SK-N-SH (cell line): Measurements from ENCODE around the gene TBC1D13. TPM values are rescaled to one million over a fixed set of nuclear protein-coding genes. Genes with fewer than 3 reads are reported as not detected.
A peak's percentile ranks its signal among the peaks of the same experiment; 100 is the strongest.

ENCODE experiments used
- CTCF ChIA-PET: fragments of 300-600, 350-600 bp; formaldehyde crosslinking; extraction: SDS; loops from one replicate; lab custom pipeline; 2021; lab: Yijun Ruan, JAX
- POLR2A ChIA-PET: fragments of 350-600 bp; sonication (Branson Sonifier 250); formaldehyde crosslinking; extraction: SDS; loops from one replicate; lab custom pipeline; 2020; ENCODE audit warnings: antibody characterized with exemption, inconsistent platforms; lab: Yijun Ruan, JAX
- DNase-seq: peaks from one replicate; pipeline ENCODE4 v3.0.0; 2012
- H2AFZ ChIP-seq: fragments of 200-600 bp; sonication (generic); 2 replicates; pipeline ENCODE4 v1.8.1; 2016; ENCODE audit warnings: antibody characterized with exemption, mild to moderate bottlenecking, low read depth
- H3F3A ChIP-seq: fragments of 200-600 bp; sonication (generic); replicated peaks from 2 replicates; pipeline ENCODE3; 2016; ENCODE audit warnings: antibody characterized with exemption, mild to moderate bottlenecking; ENCODE audit not compliant: insufficient read depth
- H3K27ac ChIP-seq, 2 experiments: fragments of 200-500 bp in 1 of 2; fragments of 200-600 bp in 1 of 2; sonication (Bioruptor generic) in 1 of 2; sonication (generic), shearing (Covaris generic) in 1 of 2; 2 replicates each; pipeline versions ENCODE4 v1.5.1 to v1.6.1; 2014 to 2016; ENCODE audit warnings: low read depth in 2 of 2, inconsistent platforms in 1 of 2, low read length in 1 of 2, mild to moderate bottlenecking in 1 of 2, mixed read lengths in 1 of 2
- H3K27me3 ChIP-seq: fragments of 200-600 bp; sonication (generic), shearing (Covaris generic); 2 replicates; pipeline ENCODE4 v1.6.1; 2016; ENCODE audit warnings: mixed run types; ENCODE audit not compliant: insufficient read depth
- H3K36me3 ChIP-seq, 2 experiments: fragments of 200-500 bp in 1 of 2; fragments of 200-600 bp in 1 of 2; sonication (Bioruptor generic) in 1 of 2; sonication (generic) in 1 of 2; replicated peaks in 1 of 2; 2 replicates each; pipeline versions ENCODE3 to v1.5.1; 2014 to 2016; ENCODE audit warnings: low read length in 1 of 2, mild to moderate bottlenecking in 1 of 2; ENCODE audit not compliant: insufficient read depth in 2 of 2, control insufficient read depth in 1 of 2
- H3K4me1 ChIP-seq, 2 experiments: fragments of 200-500 bp in 1 of 2; fragments of 200-600 bp in 1 of 2; sonication (Bioruptor generic) in 1 of 2; sonication (generic), shearing (Covaris generic) in 1 of 2; 2 replicates each; pipeline versions ENCODE4 v1.5.1 to v1.6.1; 2014 to 2016; ENCODE audit warnings: low read depth in 1 of 2, low read length in 1 of 2, mixed run types in 1 of 2; ENCODE audit not compliant: insufficient read depth in 2 of 2, control insufficient read depth in 1 of 2
- H3K4me2 ChIP-seq: fragments of 200-600 bp; sonication (generic), shearing (Covaris generic); 2 replicates; pipeline ENCODE4 v1.6.1; 2017; ENCODE audit warnings: mixed run types
- H3K4me3 ChIP-seq, 2 experiments: fragments of 200-500 bp in 1 of 2; fragments of 200-600 bp in 1 of 2; sonication (Bioruptor generic) in 1 of 2; sonication (generic), shearing (Covaris generic) in 1 of 2; 2 replicates each; pipeline versions ENCODE4 v1.5.1 to v1.8.1; 2014 to 2016; ENCODE audit warnings: low read depth in 2 of 2, inconsistent platforms in 1 of 2, low read length in 1 of 2, mild to moderate bottlenecking in 1 of 2, mixed read lengths in 1 of 2, moderate library complexity in 1 of 2
- H3K79me2 ChIP-seq: fragments of 200-600 bp; sonication (generic); 2 replicates; pipeline ENCODE4 v1.8.1; 2017; ENCODE audit warnings: mild to moderate bottlenecking; ENCODE audit not compliant: insufficient read depth
- H3K9ac ChIP-seq: fragments of 200-600 bp; sonication (generic); 2 replicates; pipeline ENCODE4 v1.6.1; 2017; ENCODE audit warnings: mixed run types
- H3K9me2 ChIP-seq: fragments of 200-600 bp; sonication (generic); 2 replicates; pipeline ENCODE4 v1.6.1; 2017; ENCODE audit warnings: mixed run types
- H3K9me3 ChIP-seq: fragments of 200-600 bp; sonication (generic); 2 replicates; pipeline ENCODE4 v1.6.1; 2017; ENCODE audit warnings: mixed run types, mild to moderate bottlenecking, moderate library complexity
- H4K20me1 ChIP-seq: fragments of 200-600 bp; sonication (generic); 2 replicates; pipeline ENCODE4 v1.6.1; 2017; ENCODE audit warnings: mild to moderate bottlenecking, mixed run types; ENCODE audit not compliant: insufficient read depth
- CHD2 ChIP-seq: fragments of 150-350 bp; IDR thresholded peaks from 2 replicates; pipeline ENCODE4 v1.6.1; 2018; ENCODE audit warnings: low read length; ENCODE audit not compliant: partially characterized antibody
- CTCF ChIP-seq: fragments of 200-600 bp; sonication (generic); IDR thresholded peaks from 2 replicates; pipeline ENCODE4 v1.6.1; 2017; ENCODE audit warnings: antibody characterized with exemption, mild to moderate bottlenecking, moderate library complexity
- ELF1 ChIP-seq: IDR thresholded peaks from 2 replicates; pipeline ENCODE4 v1.4.0; 2012
- FOXJ3 ChIP-seq: sonication (generic); formaldehyde crosslinking; IDR thresholded peaks from 2 replicates; pipeline ENCODE4 v1.5.1; 2020; ENCODE audit warnings: mild to moderate bottlenecking, missing genetic modification reagents
- FOXM1 ChIP-seq: IDR thresholded peaks from 2 replicates; pipeline ENCODE4 v1.4.0; 2012; ENCODE audit warnings: low read depth, mild to moderate bottlenecking
- GATA2 ChIP-seq: sonication (generic); formaldehyde crosslinking; IDR thresholded peaks from 2 replicates; pipeline ENCODE4 v1.5.0; 2020; ENCODE audit warnings: mild to moderate bottlenecking, missing genetic modification reagents
- MEF2A ChIP-seq: IDR thresholded peaks from 2 replicates; pipeline ENCODE4 v1.4.0; 2012; ENCODE audit warnings: low read depth, borderline replicate concordance
- MXI1 ChIP-seq: IDR thresholded peaks from 2 replicates; pipeline ENCODE4 v1.6.1; 2012; ENCODE audit warnings: mild to moderate bottlenecking, low read depth, low read length, improper control_type of control experiment
- NRF1 ChIP-seq: IDR thresholded peaks from 2 replicates; pipeline ENCODE4 v1.6.1; 2012; ENCODE audit warnings: low read depth, mild to moderate bottlenecking, low read length
- POLR2AphosphoS5 ChIP-seq: IDR thresholded peaks from 2 replicates; pipeline ENCODE4 v1.6.1; 2012; ENCODE audit warnings: low read depth, low read length
- RCOR1 ChIP-seq: fragments of 150-350 bp; IDR thresholded peaks from 2 replicates; pipeline ENCODE4 v1.6.1; 2017; ENCODE audit warnings: antibody characterized with exemption, low read length
- RFX5 ChIP-seq: IDR thresholded peaks from 2 replicates; pipeline ENCODE4 v1.6.1; 2012; ENCODE audit warnings: mild to moderate bottlenecking, improper control_type of control experiment, low read length
- SIN3A ChIP-seq: IDR thresholded peaks from 2 replicates; pipeline ENCODE4 v1.6.1; 2012; ENCODE audit warnings: low read depth, mild to moderate bottlenecking, low read length, moderate library complexity, borderline replicate concordance
- SMC3 ChIP-seq: IDR thresholded peaks from 2 replicates; pipeline ENCODE4 v1.6.1; 2012; ENCODE audit warnings: low read depth, low read length, improper control_type of control experiment
- TCF12 ChIP-seq: IDR thresholded peaks from 2 replicates; pipeline ENCODE4 v1.4.0; 2012
- USF1 ChIP-seq: IDR thresholded peaks from 2 replicates; pipeline ENCODE4 v1.4.0; 2012; ENCODE audit warnings: low read depth, borderline replicate concordance
- YY1 ChIP-seq: IDR thresholded peaks from 2 replicates; pipeline ENCODE4 v1.4.0; 2012; ENCODE audit warnings: low read depth, mild to moderate bottlenecking
- WGBS: methylation state at CpG from one replicate; pipeline ENCODE4 v1.1.6; 2017; ENCODE audit warnings: low lambda C conversion rate; 5-methylcytosine and 5-hydroxymethylcytosine counted together
- polyA plus RNA-seq, 3 experiments: library from polyadenylated mRNA; depleted of rRNA; stranded (reverse); fragments of >200 nt; gene quantifications; 2 replicates each; pipeline ENCODE4 v1.2.3, GENCODE V29; 2012
- TF ChIP-seq, protein P1 (sequence below): IDR thresholded peaks from 2 replicates; pipeline ENCODE4 v1.4.0; 2012; ENCODE audit warnings: low read depth, borderline replicate concordance

The TBC1D13 gene
- polyA plus RNA-seq, 1 of the 3 experiments (the other 2 are of a cell fraction), result 19.1 TPM

DNA sequence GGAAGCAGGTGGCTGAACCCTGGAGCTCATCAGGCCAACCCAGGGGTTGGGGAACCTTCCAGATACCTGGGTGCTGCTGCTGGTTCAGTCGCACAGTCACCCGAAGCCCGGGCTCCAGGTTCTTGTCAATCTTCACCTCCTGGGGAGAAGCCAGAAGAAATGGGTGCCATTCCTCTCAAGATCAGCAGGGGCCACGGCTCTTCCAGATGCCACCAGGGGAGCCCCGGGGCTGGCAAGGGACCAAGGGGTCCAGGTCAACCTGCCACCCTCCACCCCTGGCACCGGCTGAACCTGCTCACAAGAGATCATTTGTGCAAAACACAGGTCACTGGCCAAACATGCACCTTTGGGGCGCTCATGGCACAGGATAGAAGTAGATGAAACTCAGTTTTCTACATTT is 37.9 kb downstream of the TBC1D13 start:
- DNase-seq, result no peak
- H3K27me3 ChIP-seq, result no peaks in the 10 kb centered on the region
- TF ChIP-seq, protein P1, sequence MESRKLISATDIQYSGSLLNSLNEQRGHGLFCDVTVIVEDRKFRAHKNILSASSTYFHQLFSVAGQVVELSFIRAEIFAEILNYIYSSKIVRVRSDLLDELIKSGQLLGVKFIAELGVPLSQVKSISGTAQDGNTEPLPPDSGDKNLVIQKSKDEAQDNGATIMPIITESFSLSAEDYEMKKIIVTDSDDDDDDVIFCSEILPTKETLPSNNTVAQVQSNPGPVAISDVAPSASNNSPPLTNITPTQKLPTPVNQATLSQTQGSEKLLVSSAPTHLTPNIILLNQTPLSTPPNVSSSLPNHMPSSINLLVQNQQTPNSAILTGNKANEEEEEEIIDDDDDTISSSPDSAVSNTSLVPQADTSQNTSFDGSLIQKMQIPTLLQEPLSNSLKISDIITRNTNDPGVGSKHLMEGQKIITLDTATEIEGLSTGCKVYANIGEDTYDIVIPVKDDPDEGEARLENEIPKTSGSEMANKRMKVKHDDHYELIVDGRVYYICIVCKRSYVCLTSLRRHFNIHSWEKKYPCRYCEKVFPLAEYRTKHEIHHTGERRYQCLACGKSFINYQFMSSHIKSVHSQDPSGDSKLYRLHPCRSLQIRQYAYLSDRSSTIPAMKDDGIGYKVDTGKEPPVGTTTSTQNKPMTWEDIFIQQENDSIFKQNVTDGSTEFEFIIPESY, result no peak
- TF ChIP-seq YY1, result no peak
- TF ChIP-seq TCF12, result no peak
- no peak for TF ChIP-seq CHD2
- CTCF ChIA-PET, result no interaction called here
- no peak overlapping the region for H3K4me2 ChIP-seq
- H3K79me2 ChIP-seq, result peaks cover 25% of the 10 kb centered on the region; the same call in 1 of the 2 replicates
- peaks cover 0 to 12% of the 10 kb centered on the region in 2 experiments; a peak in 1 of 4 replicates for H3K4me1 ChIP-seq
- WGBS, result 87% methylated on average over 3 of the region's 7 CpGs
- no peaks in the 10 kb centered on the region for H3K9me2 ChIP-seq
- peaks cover 26 to 54% of the 10 kb centered on the region in 2 experiments for H3K36me3 ChIP-seq
- H3F3A ChIP-seq, result peaks cover 17% of the 10 kb centered on the region
- peaks cover 5% of the 10 kb centered on the region; the same call in 1 of the 2 replicates for H4K20me1 ChIP-seq
- POLR2A ChIA-PET, result no interaction called here
- no peak overlapping the region for H2AFZ ChIP-seq
- H3K4me3 ChIP-seq, result no peak overlapping the region
- no peak overlapping the region for H3K27ac ChIP-seq
- no peak overlapping the region for H3K9ac ChIP-seq
- no peaks in the 10 kb centered on the region for H3K9me3 ChIP-seq

- Histone ChIP-seq H3K9me2 (no peaks in the 10 kb centered on the region), H3K79me2 (peaks cover 25% of the 10 kb centered on the region; the same call in 1 of the 2 replicates), H4K20me1 (no peaks in the 10 kb centered on the region), H3K9ac (no peak overlapping the region), H3K4me3 (no peak overlapping the region), H3K9me3 (no peaks in the 10 kb centered on the region), H3F3A (peaks cover 16% of the 10 kb centered on the region), H3K4me1 (peaks cover 0 to 6% of the 10 kb centered on the region in 2 experiments; a peak in 1 of 4 replicates), H3K36me3 (peaks cover 26 to 54% of the 10 kb centered on the region in 2 experiments), H3K27me3 (no peaks in the 10 kb centered on the region), H2AFZ (no peak overlapping the region), H3K4me2 (no peak overlapping the region), H3K27ac (no peak overlapping the region)
- WGBS, result 98% methylated on average over 22 of the region's 22 CpGs
- TF ChIP-seq GATA2 (no peak), SIN3A (no peak), RFX5 (no peak), TCF12 (no peak), MEF2A (no peak), RCOR1 (no peak), USF1 (no peak), MXI1 (no peak), CTCF (no peak), ELF1 (no peak), FOXM1 (no peak), FOXJ3 (no peak), POLR2AphosphoS5 (no peak), SMC3 (no peak), NRF1 (no peak)
- CTCF ChIA-PET, result interaction anchor here (1.1 kb wide), 1 partner anchor 8 kb away, joined by 7 read pairs; the partner anchor contains the start of gene ENDOG
- POLR2A ChIA-PET, result no interaction called here
- DNase-seq, result peak; percentile 65
Measured at GRCh38 chr9:128825923-128826700, 39.1 kb downstream of the TBC1D13 start.
